Measurements from ENCODE around the gene ATP1A4.
"Not testable (repeated sequence)": the region's sequence is repeated elsewhere in the genome, so short reads cannot be mapped to it uniquely, and the experiment has no call there.

Gene ATP1A4

GRCh38 chr1:160151303-160151702 lies at the start of gene ATP1A4:
Gene ATP1A4, plus strand, starts transcription at chr1:160151603. Its CDS starts 438 bp downstream, at chr1:160152041.
- H3K27me3 Mint-ChIP-seq: peaks cover 14% of the 10 kb centered on the region
- no peak for ATAC-seq
- no peaks in the 10 kb centered on the region for H3K36me3 Mint-ChIP-seq
- peaks cover 14% of the 10 kb centered on the region for H3K4me1 Mint-ChIP-seq
- H3K27ac Mint-ChIP-seq: no peak within 1 kb of the TSS
- no peak within 1 kb of the TSS for H3K4me3 Mint-ChIP-seq
- H3K9me3 Mint-ChIP-seq: no peaks in the 10 kb centered on the region

GRCh38 chr1:160101717-160102522 lies 49.5 kb upstream of the ATP1A4 start:
- Mint-ChIP-seq H3K4me3 (no peak overlapping the region), H3K9me3 (no peaks in the 10 kb centered on the region), H3K36me3 (no peaks in the 10 kb centered on the region), H3K27me3 (peaks cover 3% of the 10 kb centered on the region), H3K27ac (peak overlapping the region; percentile 72), H3K4me1 (peaks cover 38% of the 10 kb centered on the region)
- no peak for ATAC-seq

- no peak overlapping the region for H3K27ac Mint-ChIP-seq
- no peaks in the 10 kb centered on the region for H3K36me3 Mint-ChIP-seq
- no peak for ATAC-seq
- H3K4me1 Mint-ChIP-seq: peaks cover 30% of the 10 kb centered on the region
- H3K9me3 Mint-ChIP-seq: no peaks in the 10 kb centered on the region
- peaks cover 6% of the 10 kb centered on the region for H3K27me3 Mint-ChIP-seq
- H3K4me3 Mint-ChIP-seq: no peak overlapping the region
Measured at GRCh38 chr1:160103658-160104408, 47.6 kb upstream of the ATP1A4 start.

- H3K27me3 Mint-ChIP-seq: peaks cover 6% of the 10 kb centered on the region
- no peaks in the 10 kb centered on the region for H3K9me3 Mint-ChIP-seq
- no peak overlapping the region for H3K4me3 Mint-ChIP-seq
- ATAC-seq: no peak
- H3K4me1 Mint-ChIP-seq: peaks cover 29% of the 10 kb centered on the region
- no peaks in the 10 kb centered on the region for H3K36me3 Mint-ChIP-seq
- no peak overlapping the region for H3K27ac Mint-ChIP-seq
Measured at GRCh38 chr1:160104486-160104885, 46.9 kb upstream of the ATP1A4 start.

- no peaks in the 10 kb centered on the region for H3K36me3 Mint-ChIP-seq
- no peak for ATAC-seq
- H3K4me3 Mint-ChIP-seq: no peak overlapping the region
- peaks cover 25% of the 10 kb centered on the region for H3K4me1 Mint-ChIP-seq
- peaks cover 8% of the 10 kb centered on the region for H3K27me3 Mint-ChIP-seq
- no peak overlapping the region for H3K27ac Mint-ChIP-seq
- H3K9me3 Mint-ChIP-seq: no peaks in the 10 kb centered on the region
Measured at GRCh38 chr1:160105155-160105554, 46.2 kb upstream of the ATP1A4 start.

GRCh38 chr1:160107512-160107911 lies 43.9 kb upstream of the ATP1A4 start:
- ATAC-seq: no peak
- Mint-ChIP-seq H3K36me3 (no peaks in the 10 kb centered on the region), H3K4me3 (no peak overlapping the region), H3K4me1 (peaks cover 14% of the 10 kb centered on the region), H3K27me3 (peaks cover 24% of the 10 kb centered on the region), H3K9me3 (no peaks in the 10 kb centered on the region), H3K27ac (no peak overlapping the region)

GRCh38 chr1:160108888-160109662 lies 42.3 kb upstream of the ATP1A4 start:
- Mint-ChIP-seq H3K27me3 (peaks cover 39% of the 10 kb centered on the region), H3K27ac (no peak overlapping the region), H3K4me1 (peaks cover 9% of the 10 kb centered on the region), H3K9me3 (no peaks in the 10 kb centered on the region), H3K36me3 (no peaks in the 10 kb centered on the region), H3K4me3 (no peak overlapping the region)
- ATAC-seq: no peak

- Mint-ChIP-seq H3K36me3 (no peaks in the 10 kb centered on the region), H3K4me1 (peaks cover 9% of the 10 kb centered on the region), H3K27me3 (peaks cover 44% of the 10 kb centered on the region), H3K9me3 (no peaks in the 10 kb centered on the region), H3K27ac (no peak overlapping the region), H3K4me3 (no peak overlapping the region)
- ATAC-seq: no peak
Measured at GRCh38 chr1:160109686-160110085, 41.7 kb upstream of the ATP1A4 start.

GRCh38 chr1:160111462-160111861 lies 39.9 kb upstream of the ATP1A4 start:
- not testable (repeated sequence) for H3K9me3 Mint-ChIP-seq, H3K27ac Mint-ChIP-seq, H3K4me3 Mint-ChIP-seq, H3K4me1 Mint-ChIP-seq, H3K36me3 Mint-ChIP-seq, ATAC-seq
- peaks cover 62% of the 10 kb centered on the region for H3K27me3 Mint-ChIP-seq

GRCh38 chr1:160112357-160112756 lies 39.0 kb upstream of the ATP1A4 start:
- Mint-ChIP-seq H3K36me3 (no peaks in the 10 kb centered on the region), H3K4me1 (peaks cover 9% of the 10 kb centered on the region), H3K4me3 (no peak overlapping the region), H3K9me3 (no peaks in the 10 kb centered on the region), H3K27ac (no peak overlapping the region), H3K27me3 (peaks cover 62% of the 10 kb centered on the region)
- no peak for ATAC-seq

- no peaks in the 10 kb centered on the region for H3K36me3 Mint-ChIP-seq
- H3K4me1 Mint-ChIP-seq: peaks cover 9% of the 10 kb centered on the region
- H3K27me3 Mint-ChIP-seq: peaks cover 69% of the 10 kb centered on the region
- no peak overlapping the region for H3K4me3 Mint-ChIP-seq
- no peaks in the 10 kb centered on the region for H3K9me3 Mint-ChIP-seq
- ATAC-seq: no peak
- no peak overlapping the region for H3K27ac Mint-ChIP-seq
Measured at GRCh38 chr1:160113407-160113806, 38.0 kb upstream of the ATP1A4 start.

GRCh38 chr1:160114085-160114484 lies 37.3 kb upstream of the ATP1A4 start:
- Mint-ChIP-seq H3K36me3 (no peaks in the 10 kb centered on the region), H3K4me3 (no peak overlapping the region), H3K4me1 (peaks cover 2% of the 10 kb centered on the region), H3K27ac (no peak overlapping the region), H3K9me3 (no peaks in the 10 kb centered on the region), H3K27me3 (peaks cover 71% of the 10 kb centered on the region)
- ATAC-seq: no peak

- peaks cover 74% of the 10 kb centered on the region for H3K27me3 Mint-ChIP-seq
- H3K4me1 Mint-ChIP-seq: no peaks in the 10 kb centered on the region
- H3K4me3 Mint-ChIP-seq: no peak within 1 kb of the TSS
- ATAC-seq: no peak
- H3K9me3 Mint-ChIP-seq: no peaks in the 10 kb centered on the region
- H3K36me3 Mint-ChIP-seq: no peaks in the 10 kb centered on the region
- H3K27ac Mint-ChIP-seq: no peak within 1 kb of the TSS
Measured at GRCh38 chr1:160115545-160116282, 35.7 kb upstream of the ATP1A4 start, which contains the start of gene ATP1A2. Gene ATP1A2, plus strand, starts transcription at chr1:160115759. Its CDS starts 103 bp downstream, at chr1:160115862.

GRCh38 chr1:160116283-160117147 lies 34.9 kb upstream of the ATP1A4 start:
- no peaks in the 10 kb centered on the region for H3K4me1 Mint-ChIP-seq
- peaks cover 71% of the 10 kb centered on the region for H3K27me3 Mint-ChIP-seq
- ATAC-seq: no peak
- H3K36me3 Mint-ChIP-seq: no peaks in the 10 kb centered on the region
- H3K9me3 Mint-ChIP-seq: no peaks in the 10 kb centered on the region
- H3K4me3 Mint-ChIP-seq: no peak overlapping the region
- no peak overlapping the region for H3K27ac Mint-ChIP-seq
